Measurements from ENCODE around the gene MTERF2. TPM values are rescaled to one million over a fixed set of nuclear protein-coding genes. Genes with fewer than 3 reads are reported as not detected.

Gene MTERF2
- total and polyA plus RNA-seq, 10 donors = 6.8 to 21.2 (median 9.7) TPM

- Histone ChIP-seq H3K4me3 (no peak overlapping the region), H3K27me3 (replicated peaks in 1 of 7) (no peaks in the 10 kb centered on the region), H3K4me1 (peaks cover 0 to 15% (median 3%) of the 10 kb centered on the region in 6 donors), H3K27ac (no peak overlapping the region), H3K36me3 (peaks cover 0 to 42% (median 15%) of the 10 kb centered on the region in 6 donors), H3K9me3 (no peaks in the 10 kb centered on the region)
- intact Hi-C loops (cut with DNase I; ENCODE audit: low total_unique reads) = no loop called here
- 69 to 89% (median 73%) methylated on average over 3 of the region's 3 CpGs for whole genome bisulfite sequencing, 5 donors
- DNase-seq = no peak
- no peak for TF ChIP-seq POLR2AphosphoS5 (IDR thresholded peaks at IDR 0.05)
- no peak for TF ChIP-seq POLR2A (IDR thresholded peaks at IDR 0.05)
- no peak for TF ChIP-seq CTCF (IDR thresholded peaks at IDR 0.05 in 8 of 11, conservative IDR thresholded peaks at IDR 0.05 in 3 of 11)
These were observed 12.4 kb downstream of the MTERF2 start for GRCh38 chr12:106974511-106974910.

- H3K4me3 ChIP-seq = no peak overlapping the region
- H3K9me3 ChIP-seq = no peaks in the 10 kb centered on the region
- intact Hi-C loops (cut with DNase I; ENCODE audit: low total_unique reads) = no loop called here
- no peak for DNase-seq
- peaks cover 0 to 50% (median 19%) of the 10 kb centered on the region in 6 donors for H3K36me3 ChIP-seq
- H3K27ac ChIP-seq = no peak overlapping the region
- TF ChIP-seq POLR2AphosphoS5 (IDR thresholded peaks at IDR 0.05) (no peak), POLR2A (IDR thresholded peaks at IDR 0.05) (no peak), CTCF (IDR thresholded peaks at IDR 0.05 in 8 of 11, conservative IDR thresholded peaks at IDR 0.05 in 3 of 11) (no peak)
- no peaks in the 10 kb centered on the region for H3K27me3 ChIP-seq (replicated peaks in 1 of 7)
- H3K4me1 ChIP-seq = peaks cover 0 to 11% (median 3%) of the 10 kb centered on the region in 6 donors
These were observed 13.4 kb downstream of the MTERF2 start for GRCh38 chr12:106973545-106973944.

GRCh38 chr12:106971065-106971464 lies 15.9 kb downstream of the MTERF2 start:
- Histone ChIP-seq H3K4me3 (no peak overlapping the region), H3K36me3 (peaks cover 0 to 69% (median 33%) of the 10 kb centered on the region in 6 donors), H3K4me1 (peaks cover 0 to 9% (median 0%) of the 10 kb centered on the region in 6 donors), H3K27ac (no peak overlapping the region), H3K9me3 (no peaks in the 10 kb centered on the region), H3K27me3 (replicated peaks in 1 of 7) (no peaks in the 10 kb centered on the region)
- DNase-seq = no peak
- 97 to 100% (median 97%) methylated on average over 2 of the region's 2 CpGs for WGBS, 5 donors
- TF ChIP-seq CTCF (IDR thresholded peaks at IDR 0.05 in 8 of 11, conservative IDR thresholded peaks at IDR 0.05 in 3 of 11) (no peak), POLR2AphosphoS5 (IDR thresholded peaks at IDR 0.05) (no peak), POLR2A (IDR thresholded peaks at IDR 0.05) (no peak)
- intact Hi-C loops (cut with DNase I; ENCODE audit: low total_unique reads) = no loop called here

GRCh38 chr12:106964526-106964925 lies 22.4 kb downstream of the MTERF2 start:
- DNase-seq = no peak
- WGBS, 5 donors = 85 to 94% (median 90%) methylated on average over 2 of the region's 2 CpGs
- TF ChIP-seq POLR2A (IDR thresholded peaks at IDR 0.05) (no peak), CTCF (IDR thresholded peaks at IDR 0.05 in 8 of 11, conservative IDR thresholded peaks at IDR 0.05 in 3 of 11) (no peak), POLR2AphosphoS5 (IDR thresholded peaks at IDR 0.05) (no peak)
- peaks cover 0 to 52% (median 18%) of the 10 kb centered on the region in 6 donors for H3K36me3 ChIP-seq
- H3K4me1 ChIP-seq = peaks cover 0 to 21% (median 3%) of the 10 kb centered on the region in 6 donors
- no peaks in the 10 kb centered on the region for H3K27me3 ChIP-seq (replicated peaks in 1 of 7)
- intact Hi-C loops (cut with DNase I; ENCODE audit: low total_unique reads) = no loop called here
- no peak overlapping the region for H3K4me3 ChIP-seq
- H3K9me3 ChIP-seq = no peaks in the 10 kb centered on the region
- no peak overlapping the region for H3K27ac ChIP-seq

All from spleen (tissue), 11 donors.